NB4 (cell line): ENCODE measurements around the gene RNASEH2A.

Experiments used
- POLR2A ChIP-seq: IDR thresholded peaks from 2 replicates; pipeline ENCODE4 v1.6.1; 2011; ENCODE audit warnings: mild to moderate bottlenecking; ENCODE audit not compliant: insufficient read length; ENCODE audit errors: extremely low read depth
- TF ChIP-seq, protein P1 (sequence below): IDR thresholded peaks from one replicate; pipeline ENCODE4 v1.5.1; 2012; ENCODE audit warnings: low read depth, low read length
- TF ChIP-seq, protein P2 (sequence below): IDR thresholded peaks from 2 replicates; pipeline ENCODE4 v1.6.1; 2011; ENCODE audit warnings: low read depth, low read length

DNA sequence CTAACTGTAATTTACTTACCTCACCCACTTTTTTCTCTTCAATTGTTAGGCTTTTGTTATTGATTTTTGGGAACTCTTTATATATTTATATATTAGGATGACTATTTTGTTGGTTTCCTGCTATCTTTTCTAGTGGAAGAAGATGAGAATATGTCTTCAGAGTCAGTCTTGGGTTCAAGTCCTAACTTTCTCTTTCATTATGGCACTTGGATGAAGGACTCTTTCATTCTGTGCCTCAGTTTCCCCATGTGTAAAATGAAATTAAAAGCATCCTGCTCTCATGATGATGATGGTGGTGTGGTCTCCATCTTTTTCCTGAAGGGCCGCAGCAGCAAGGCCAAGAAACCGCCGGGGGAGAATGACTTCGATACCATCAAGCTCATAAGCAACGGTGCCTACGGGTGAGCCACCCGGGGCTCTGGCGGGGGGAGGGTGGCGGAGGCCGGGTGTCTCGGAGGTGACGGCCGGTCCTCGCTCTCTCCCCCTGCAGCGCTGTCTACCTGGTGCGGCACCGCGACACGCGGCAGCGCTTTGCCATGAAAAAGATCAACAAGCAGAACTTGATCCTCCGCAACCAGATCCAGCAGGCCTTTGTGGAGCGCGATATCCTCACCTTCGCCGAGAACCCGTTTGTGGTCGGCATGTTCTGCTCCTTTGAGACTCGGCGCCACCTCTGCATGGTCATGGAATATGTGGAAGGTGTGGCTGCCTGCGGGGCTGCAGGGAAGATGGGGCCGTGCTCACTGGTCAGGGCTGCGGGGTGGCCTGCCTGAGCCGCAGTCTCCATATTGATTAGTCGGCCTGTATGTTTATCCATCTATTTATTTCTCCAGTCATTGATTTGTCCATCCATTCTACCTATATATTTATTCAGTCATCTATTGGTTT lies 51.9 kb downstream of the RNASEH2A start:
- TF ChIP-seq, protein P1, sequence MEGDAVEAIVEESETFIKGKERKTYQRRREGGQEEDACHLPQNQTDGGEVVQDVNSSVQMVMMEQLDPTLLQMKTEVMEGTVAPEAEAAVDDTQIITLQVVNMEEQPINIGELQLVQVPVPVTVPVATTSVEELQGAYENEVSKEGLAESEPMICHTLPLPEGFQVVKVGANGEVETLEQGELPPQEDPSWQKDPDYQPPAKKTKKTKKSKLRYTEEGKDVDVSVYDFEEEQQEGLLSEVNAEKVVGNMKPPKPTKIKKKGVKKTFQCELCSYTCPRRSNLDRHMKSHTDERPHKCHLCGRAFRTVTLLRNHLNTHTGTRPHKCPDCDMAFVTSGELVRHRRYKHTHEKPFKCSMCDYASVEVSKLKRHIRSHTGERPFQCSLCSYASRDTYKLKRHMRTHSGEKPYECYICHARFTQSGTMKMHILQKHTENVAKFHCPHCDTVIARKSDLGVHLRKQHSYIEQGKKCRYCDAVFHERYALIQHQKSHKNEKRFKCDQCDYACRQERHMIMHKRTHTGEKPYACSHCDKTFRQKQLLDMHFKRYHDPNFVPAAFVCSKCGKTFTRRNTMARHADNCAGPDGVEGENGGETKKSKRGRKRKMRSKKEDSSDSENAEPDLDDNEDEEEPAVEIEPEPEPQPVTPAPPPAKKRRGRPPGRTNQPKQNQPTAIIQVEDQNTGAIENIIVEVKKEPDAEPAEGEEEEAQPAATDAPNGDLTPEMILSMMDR = no peak
- TF ChIP-seq POLR2A = no peak
- TF ChIP-seq, protein P2, sequence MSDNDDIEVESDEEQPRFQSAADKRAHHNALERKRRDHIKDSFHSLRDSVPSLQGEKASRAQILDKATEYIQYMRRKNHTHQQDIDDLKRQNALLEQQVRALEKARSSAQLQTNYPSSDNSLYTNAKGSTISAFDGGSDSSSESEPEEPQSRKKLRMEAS = no peak
